GM12878 (cell line): ENCODE measurements around the gene TRAPPC3. TPM values are rescaled to one million over a fixed set of nuclear protein-coding genes. Genes with fewer than 3 reads are reported as not detected.

Source experiments
- ATAC-seq: fragments of 200-7000 bp; cut with Tn5 transposase; 3 replicates; pipeline ENCODE4 v1.9.1; 2020; ENCODE audit warnings: mild to moderate bottlenecking, moderate library complexity
- BruUV-seq: library from RNA; stranded (reverse); fragments of 400-500 nt; replicated peaks from 2 replicates; lab custom pipeline; 2021; lab: Mats Ljungman, UMichigan
- CTCF ChIA-PET: fragments of 300-600 bp; sonication (Branson Sonifier 250); formaldehyde crosslinking; extraction: SDS; loops from one replicate; lab custom pipeline; 2021; ENCODE audit warnings: inconsistent platforms; lab: Yijun Ruan, JAX
- POLR2A ChIA-PET: fragments of 350-600 bp; formaldehyde crosslinking; extraction: SDS; loops from one replicate; lab custom pipeline; 2021; ENCODE audit warnings: inconsistent platforms; lab: Charles Lee
- RAD21 ChIA-PET: fragments of 300-600 bp; sonication (Branson Sonifier 250); formaldehyde crosslinking; loops from one replicate; lab custom pipeline; 2023; ENCODE audit warnings: antibody characterized with exemption; ENCODE audit not compliant: unreplicated experiment; lab: Charles Lee
- SMC1A ChIA-PET: fragments of 300-600 bp; sonication (Branson Sonifier 250); formaldehyde crosslinking; loops from one replicate; lab custom pipeline; 2023; ENCODE audit not compliant: unreplicated experiment, uncharacterized antibody; lab: Charles Lee
- DNase-seq: peaks from one replicate; pipeline ENCODE4 v3.0.0-alpha.2; 2011; ENCODE audit warnings: low read depth, low spot score
- FAIRE-seq: peaks from 3 replicates; lab custom pipeline; 2011; peaks lifted over from hg19 to GRCh38; lab: Jason Lieb, UNC
- H2AFZ ChIP-seq: 2 replicates; pipeline ENCODE4 v1.6.0; 2011; ENCODE audit warnings: low read depth, low read length, control low read depth; ENCODE audit not compliant: control insufficient read depth
- H3K27ac ChIP-seq: 2 replicates; pipeline ENCODE4 v1.5.1; 2011; ENCODE audit warnings: control low read depth; ENCODE audit not compliant: control insufficient read depth, insufficient read depth
- H3K27me3 ChIP-seq, 2 experiments: replicated peaks in 1 of 2; 2 replicates each; pipeline versions ENCODE4 v1.6.0 to v1.6.1; 2011; ENCODE audit warnings: low read length in 1 of 2; ENCODE audit not compliant: control insufficient read depth in 2 of 2, insufficient read depth in 2 of 2
- H3K36me3 ChIP-seq, 2 experiments: 2 replicates each; pipeline ENCODE4 v1.5.1; 2011; ENCODE audit warnings: low read length in 1 of 2; ENCODE audit not compliant: control insufficient read depth in 2 of 2, insufficient read depth in 2 of 2
- H3K4me1 ChIP-seq: 2 replicates; pipeline ENCODE4 v1.6.1; 2011; ENCODE audit warnings: mild to moderate bottlenecking, low read length, moderate library complexity, mixed read lengths; ENCODE audit not compliant: control insufficient read depth, insufficient read depth
- H3K4me2 ChIP-seq: 2 replicates; pipeline ENCODE4 v1.6.0; 2011; ENCODE audit warnings: control low read depth; ENCODE audit not compliant: control insufficient read depth, insufficient read depth
- H3K4me3 ChIP-seq: fragments of 200-600 bp; sonication (generic); 2 replicates; pipeline ENCODE4 v1.5.1; 2016
- H3K79me2 ChIP-seq: 2 replicates; pipeline ENCODE4 v1.6.0; 2011; ENCODE audit warnings: low read length; ENCODE audit not compliant: control insufficient read depth, insufficient read depth
- H3K9ac ChIP-seq: 2 replicates; pipeline ENCODE4 v1.8.0; 2011; ENCODE audit warnings: low read length, control low read depth, mixed read lengths; ENCODE audit not compliant: control insufficient read depth, insufficient read depth
- H3K9me3 ChIP-seq: replicated peaks from 3 replicates; pipeline ENCODE4 v1.5.1; 2011; ENCODE audit warnings: mild to moderate bottlenecking, low read length; ENCODE audit not compliant: control insufficient read depth, insufficient read depth
- H4K20me1 ChIP-seq: 2 replicates; pipeline ENCODE4 v1.6.0; 2011; ENCODE audit not compliant: control insufficient read depth, insufficient read depth
- BCL3 ChIP-seq: IDR thresholded peaks from 2 replicates; pipeline ENCODE4 v1.6.1; 2011; ENCODE audit warnings: borderline replicate concordance, low read depth, mild to moderate bottlenecking, moderate library complexity, low read length; ENCODE audit not compliant: insufficient read depth, poor library complexity, severe bottlenecking
- CREM ChIP-seq: IDR thresholded peaks from 2 replicates; pipeline ENCODE4 v1.6.1; 2014; ENCODE audit warnings: antibody characterized with exemption, low read depth
- CTCF ChIP-seq, 3 experiments: IDR thresholded peaks in 2 of 3; conservative IDR thresholded peaks in 1 of 3; 2 replicates each; pipeline ENCODE4 v1.5.1; 2011; ENCODE audit warnings: low read depth in 3 of 3, low read length in 3 of 3, mild to moderate bottlenecking in 3 of 3, control low read depth in 2 of 3, moderate library complexity in 2 of 3, inconsistent platforms in 1 of 3, mixed read lengths in 1 of 3; ENCODE audit not compliant: control insufficient read depth in 2 of 3, insufficient read depth in 1 of 3; ENCODE audit errors: extremely low read depth in 1 of 3
- EGR1 ChIP-seq, 2 experiments: IDR thresholded peaks; 1 replicate in 1 of 2; 2 replicates in 1 of 2; pipeline ENCODE4 v1.6.1; 2011 to 2012; ENCODE audit warnings: low read depth in 2 of 2, low read length in 2 of 2, borderline replicate concordance in 1 of 2, mild to moderate bottlenecking in 1 of 2, moderate library complexity in 1 of 2
- IRF3 ChIP-seq: fragments of 450-650 bp; IDR thresholded peaks from 2 replicates; pipeline ENCODE4 v1.6.1; 2014; ENCODE audit warnings: mild to moderate bottlenecking
- NFXL1 ChIP-seq: fragments of 450-650 bp; IDR thresholded peaks from 2 replicates; pipeline ENCODE4 v1.6.1; 2017; ENCODE audit warnings: antibody characterized with exemption, mild to moderate bottlenecking, borderline replicate concordance
- RAD21 ChIP-seq: IDR thresholded peaks from 2 replicates; pipeline ENCODE4 v1.6.1; 2011; ENCODE audit warnings: mild to moderate bottlenecking, low read depth, low read length, moderate library complexity; ENCODE audit not compliant: insufficient read depth
- RUNX3 ChIP-seq: IDR thresholded peaks from 2 replicates; pipeline ENCODE4 v1.6.1; 2012; ENCODE audit warnings: low read length, inconsistent platforms
- SIX5 ChIP-seq: IDR thresholded peaks from 2 replicates; pipeline ENCODE4 v1.6.1; 2011; ENCODE audit warnings: mild to moderate bottlenecking, low read depth, low read length, moderate library complexity; ENCODE audit not compliant: severe bottlenecking
- SMAD5 ChIP-seq: IDR thresholded peaks from 2 replicates; pipeline ENCODE4 v1.6.1; 2016; ENCODE audit warnings: antibody characterized with exemption, low read depth
- SMC3 ChIP-seq: IDR thresholded peaks from 2 replicates; pipeline ENCODE4 v1.6.1; 2011; ENCODE audit warnings: low read length, improper control_type of control experiment, borderline replicate concordance
- TCF12 ChIP-seq: IDR thresholded peaks from 2 replicates; pipeline ENCODE4 v1.6.1; 2011; ENCODE audit warnings: low read depth, mild to moderate bottlenecking, low read length
- TCF3 ChIP-seq: IDR thresholded peaks from 2 replicates; pipeline ENCODE4 v1.6.1; 2012; ENCODE audit warnings: low read depth, mild to moderate bottlenecking, low read length, borderline replicate concordance; ENCODE audit not compliant: insufficient read depth
- USF1 ChIP-seq: IDR thresholded peaks from 2 replicates; pipeline ENCODE4 v1.6.1; 2011; ENCODE audit warnings: borderline replicate concordance, low read depth, mild to moderate bottlenecking, moderate library complexity, mixed read lengths, low read length; ENCODE audit not compliant: insufficient read depth; ENCODE audit errors: extremely low read length
- WGBS: methylation state at CpG from one replicate; pipeline ENCODE4 v1.1.6; 2016; ENCODE audit warnings: low lambda C conversion rate; ENCODE audit not compliant: insufficient replicate concordance, insufficient coverage; ENCODE audit errors: missing lambda C conversion rate; 5-methylcytosine and 5-hydroxymethylcytosine counted together
- in situ Hi-C: fragments of 300-500 bp; cut with MboI; formaldehyde crosslinking; loops from 9 replicates; pipeline ENCODE4 v1.14.3; 2018; ENCODE audit warnings: mixed read lengths
- intact Hi-C: fragments of 100-400 bp; cut with micrococcal nuclease; formaldehyde crosslinking; loops from one replicate; pipeline ENCODE4 v1.14.2; 2022; ENCODE audit not compliant: unreplicated experiment
- polyA plus RNA-seq, 11 experiments: library from polyadenylated mRNA; depleted of rRNA in 4 of 11; unstranded in 6 of 11; stranded (reverse) in 5 of 11; fragments of >200 nt; fragmentation: Nextera tagmentation in 4 of 11; fragmentation: Illumina TruSeq in 1 of 11; extraction: Ambion mirVana in 4 of 11; extraction: Trizol in 1 of 11; gene quantifications; 1 replicate in 1 of 11; 2 replicates in 10 of 11; pipeline versions ENCODE4 v1.2.1 to v1.2.3, GENCODE V29; 2011 to 2016; ENCODE audit warnings: inconsistent platforms in 2 of 11, missing spikeins in 2 of 11, low read depth in 1 of 11
- total RNA-seq, 4 experiments: library from RNA; depleted of rRNA in 3 of 4; stranded (reverse); fragments of >200 nt in 3 of 4; fragmentation: Illumina TruSeq in 1 of 4; extraction: Trizol in 1 of 4; gene quantifications; 2 replicates each; pipeline versions ENCODE4 v1.2.1 to v1.2.3, GENCODE V29; 2013 to 2021

Gene TRAPPC3
- total and polyA plus RNA-seq, 10 of the 15 experiments (the other 5 are each of a cell fraction or from before 2014, with no cell fraction given) = 14.7 to 122 (median 70.5) TPM

DNA sequence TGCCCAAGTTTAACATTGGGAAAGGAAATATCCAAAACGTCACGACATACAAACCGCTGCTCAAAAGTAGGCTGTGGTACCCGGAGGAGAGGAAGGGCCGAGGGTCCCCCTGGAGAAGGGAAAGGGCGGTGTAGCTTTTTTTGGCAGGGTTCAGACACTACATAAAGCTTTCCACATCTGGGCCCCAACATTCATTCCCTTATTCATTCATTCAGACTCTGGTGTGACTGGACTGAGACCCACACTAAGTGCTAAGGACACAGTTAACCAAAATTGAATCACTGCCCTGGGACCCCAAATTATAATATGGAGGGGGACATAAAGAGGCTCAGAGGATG is 14.0 kb downstream of the TRAPPC3 start (continued):
- no peak for TF ChIP-seq TCF3
- TF ChIP-seq EGR1 (IDR thresholded peaks at IDR 0.05; ENCODE audit: borderline replicate concordance in 1 of 2, low read depth in 2 of 2, low read length in 2 of 2) = no peak
- no peak for TF ChIP-seq IRF3
- TF ChIP-seq CREM = no peak

DNA sequence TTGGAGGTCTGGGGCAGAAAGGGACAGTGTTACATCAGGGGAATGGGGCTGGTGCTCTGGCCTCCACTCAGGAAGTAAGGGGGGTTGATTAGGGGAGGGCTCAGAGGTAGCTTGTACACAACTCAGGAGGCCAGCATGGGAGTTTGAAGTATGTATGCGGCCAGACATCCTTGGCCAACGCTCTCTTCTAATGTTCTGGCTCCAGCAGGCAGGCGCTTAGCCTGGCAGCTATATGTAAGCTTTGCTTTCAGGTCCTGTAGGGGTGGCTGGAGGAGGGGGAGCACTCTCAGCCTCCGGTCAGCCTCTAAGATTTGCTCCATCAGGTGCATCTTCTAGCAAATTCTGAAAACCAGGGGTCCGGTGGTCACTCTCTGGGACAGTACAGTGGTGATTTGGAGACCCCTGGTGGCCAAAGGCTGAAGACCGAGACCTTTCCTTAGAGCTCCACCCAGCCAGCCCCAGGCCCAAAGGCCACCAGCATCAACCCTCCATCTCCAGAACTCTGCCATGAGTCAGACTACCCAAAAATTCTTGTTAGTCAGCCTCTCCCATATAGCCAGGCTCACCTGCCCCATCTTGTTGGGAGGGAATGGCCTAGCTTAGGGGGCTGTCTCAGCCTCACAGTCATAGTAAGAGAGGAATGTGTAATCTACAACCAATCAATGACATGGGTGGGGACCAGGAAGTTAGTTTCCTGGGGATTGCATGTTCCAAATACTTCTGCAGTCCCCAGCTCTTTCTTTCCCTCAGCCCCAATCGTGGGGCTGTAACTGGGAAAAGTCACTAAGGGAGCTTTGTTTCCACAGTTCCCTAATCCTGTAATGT is 14.6 kb downstream of the TRAPPC3 start:
- Histone ChIP-seq H3K27me3 (no peaks in the 10 kb centered on the region), H3K9me3 (no peaks in the 10 kb centered on the region), H3K27ac (no peak overlapping the region), H4K20me1 (no peaks in the 10 kb centered on the region), H3K4me1 (no peaks in the 10 kb centered on the region), H3K36me3 (peaks cover 0 to 2% of the 10 kb centered on the region in 2 experiments; a peak in 2 of 4 replicates), H3K9ac (no peak overlapping the region), H3K4me2 (no peak overlapping the region), H3K4me3 (no peak overlapping the region), H3K79me2 (no peaks in the 10 kb centered on the region), H2AFZ (no peak overlapping the region)
- ATAC-seq (peak; percentile 96), FAIRE-seq (peak; percentile 41), DNase-seq (no peak)
- intact Hi-C loops (loop anchor here (1.0 kb wide), 1 partner anchor 35 kb away; no protein-coding TSS in a partner anchor), in situ Hi-C loops (no loop called here)
- 65% methylated on average over 7 of the region's 7 CpGs for WGBS
- ChIA-PET POLR2A (no interaction called here), RAD21 (interaction anchor here (0.6 to 2.9 kb wide), 13 partner anchors 11 to 248 kb away, joined by 3 to 15 read pairs (median 4); partner anchors contain the start of gene SH3D21), CTCF (interaction anchor here (0.6 to 4.7 kb wide), 33 partner anchors 9 to 366 kb away, joined by 3 to 56 read pairs (median 4); partner anchors contain the start of genes AGO1, LSM10 and TRAPPC3), SMC1A (interaction anchor here (0.8 to 3.7 kb wide), 10 partner anchors 9 to 53 kb away, joined by 3 to 16 read pairs (median 4); partner anchors contain the start of gene TRAPPC3)
- no TSS peak for BruUV-seq
- TF ChIP-seq RUNX3 (0 out of 2 replicates have a peak, but pooled peaks have one; percentile 8), NFXL1 (no peak), CTCF (IDR thresholded peaks at IDR 0.05 in 2 of 3, conservative IDR thresholded peaks at IDR 0.05 in 1 of 3; ENCODE audit: control insufficient read depth in 2 of 3, extremely low read depth in 1 of 3, insufficient read depth in 1 of 3, low read depth in 3 of 3, low read length in 3 of 3) (peak; percentile 62 to 70 (median 69)), TCF3 (no peak), USF1 (no peak), SIX5 (no peak), SMAD5 (no peak), SMC3 (peak; percentile 68), RAD21 (peak; percentile 73), TCF12 (no peak), BCL3 (no peak), CREM (no peak)
